ENCODE measurements around the gene PDZRN3. TPM values are rescaled to one million over a fixed set of nuclear protein-coding genes. Genes with fewer than 3 reads are reported as not detected.

Gene PDZRN3
- total RNA-seq, 4 donors from 2014 or later: 227 to 305 (median 265) TPM

- H3K9me3 ChIP-seq: no peaks in the 10 kb centered on the region
- TF ChIP-seq CTCF (IDR thresholded peaks at IDR 0.05): no peak
- TF ChIP-seq EP300 (IDR thresholded peaks at IDR 0.05): no peak
- peak overlapping the region; percentile 72 to 92 (median 78) for H3K27ac ChIP-seq
- H3K4me3 ChIP-seq: no peak overlapping the region
- no peak for ATAC-seq
- peaks cover 40 to 100% (median 56%) of the 10 kb centered on the region in 3 donors for H3K4me1 ChIP-seq
- no peaks in the 10 kb centered on the region for H3K27me3 ChIP-seq
- 29 to 46% methylated on average over 1 to 4 of the region's 4 CpGs for WGBS, 2 donors (ENCODE audit: low coverage in 1 of 2)
- peaks cover 0 to 23% of the 10 kb centered on the region in 2 donors for H3K36me3 ChIP-seq
Observed at GRCh38 chr3:73405000-73405399, 219.7 kb downstream of the PDZRN3 start.

GRCh38 chr3:73404435-73404834 lies 220.3 kb downstream of the PDZRN3 start:
- H3K4me1 ChIP-seq: peaks cover 40 to 100% (median 56%) of the 10 kb centered on the region in 3 donors
- no peak for ATAC-seq
- TF ChIP-seq POLR2AphosphoS5 (IDR thresholded peaks at IDR 0.05) (peak; percentile 44), EP300 (IDR thresholded peaks at IDR 0.05) (no peak)
- no peaks in the 10 kb centered on the region for H3K9me3 ChIP-seq
- WGBS, 2 donors (ENCODE audit: low coverage in 1 of 2): 36 to 63% methylated on average over 4 to 5 of the region's 5 CpGs
- H3K36me3 ChIP-seq: peaks cover 0 to 29% of the 10 kb centered on the region in 2 donors
- peak overlapping the region; percentile 72 to 92 (median 78) for H3K27ac ChIP-seq
- H3K4me3 ChIP-seq: no peak overlapping the region
- no peaks in the 10 kb centered on the region for H3K27me3 ChIP-seq

- no peaks in the 10 kb centered on the region for H3K9me3 ChIP-seq
- no peak overlapping the region for H3K4me3 ChIP-seq
- TF ChIP-seq EP300 (IDR thresholded peaks at IDR 0.05) (no peak), POLR2A (IDR thresholded peaks at IDR 0.05) (no peak), CTCF (IDR thresholded peaks at IDR 0.05) (no peak), POLR2AphosphoS5 (IDR thresholded peaks at IDR 0.05) (no peak)
- H3K27me3 ChIP-seq: no peaks in the 10 kb centered on the region
- 66 to 89% methylated on average over 3 of the region's 3 CpGs for WGBS, 2 donors (ENCODE audit: low coverage in 1 of 2)
- no peak for ATAC-seq
- peaks cover 37 to 100% (median 55%) of the 10 kb centered on the region in 3 donors for H3K4me1 ChIP-seq
- H3K27ac ChIP-seq: peak overlapping the region in 3 of 4 donors; percentile 5 to 74 (median 72)
- peaks cover 0 to 33% of the 10 kb centered on the region in 2 donors for H3K36me3 ChIP-seq
Observed at GRCh38 chr3:73403444-73403843, 221.3 kb downstream of the PDZRN3 start.

GRCh38 chr3:73401616-73402279 lies 223.0 kb downstream of the PDZRN3 start:
- Histone ChIP-seq H3K4me3 (no peak overlapping the region), H3K36me3 (peaks cover 0 to 49% of the 10 kb centered on the region in 2 donors), H3K27me3 (no peaks in the 10 kb centered on the region), H3K27ac (peak overlapping the region; percentile 43 to 74 (median 72)), H3K4me1 (peaks cover 26 to 86% (median 43%) of the 10 kb centered on the region in 3 donors), H3K9me3 (no peaks in the 10 kb centered on the region)
- ATAC-seq: peak; percentile 70
- 18 to 19% methylated on average over 5 to 6 of the region's 7 CpGs for WGBS, 2 donors (ENCODE audit: low coverage in 1 of 2)
- TF ChIP-seq EP300 (IDR thresholded peaks at IDR 0.05) (no peak), POLR2AphosphoS5 (IDR thresholded peaks at IDR 0.05) (peak; percentile 89)

GRCh38 chr3:73401059-73401458 lies 223.7 kb downstream of the PDZRN3 start:
- H3K27ac ChIP-seq: peak overlapping the region; percentile 56 to 74 (median 72)
- H3K36me3 ChIP-seq: peaks cover 0 to 54% of the 10 kb centered on the region in 2 donors
- peak; percentile 42 for ATAC-seq
- H3K27me3 ChIP-seq: no peaks in the 10 kb centered on the region
- no peaks in the 10 kb centered on the region for H3K9me3 ChIP-seq
- no peak overlapping the region for H3K4me3 ChIP-seq
- no peak for TF ChIP-seq EP300 (IDR thresholded peaks at IDR 0.05)
- no peak for TF ChIP-seq CTCF (IDR thresholded peaks at IDR 0.05)
- no peak for TF ChIP-seq POLR2AphosphoS5 (IDR thresholded peaks at IDR 0.05)
- no peak for TF ChIP-seq POLR2A (IDR thresholded peaks at IDR 0.05)
- WGBS, 2 donors (ENCODE audit: low coverage in 1 of 2): 9 to 19% methylated on average over 5 to 6 of the region's 6 CpGs
- peaks cover 21 to 79% (median 38%) of the 10 kb centered on the region in 3 donors for H3K4me1 ChIP-seq
